Mesenchymal stem cell (in vitro differentiated cells and primary cell): ENCODE results near the gene HYDIN. TPM values are rescaled to one million over a fixed set of nuclear protein-coding genes. Genes with fewer than 3 reads are reported as not detected.

Experiments
- small RNA-seq: library from polyadenylated mRNA; stranded (forward); fragments of <200 nt; extraction: miRNeasy Mini kit (QIAGEN cat#:217004); gene quantifications from one replicate; pipeline ENCODE3, GENCODE V24; 2013; ENCODE audit warnings: low read depth

The HYDIN gene

Small RNA genes within 50 kb of the gene (small RNA-seq; reads per million reads assigned to genes)
- gene RNU6ATAC25P: not detected
